ENCODE data around the gene CLDN34. TPM values are rescaled to one million over a fixed set of nuclear protein-coding genes. Genes with fewer than 3 reads are reported as not detected.

The CLDN34 gene
- total and polyA plus RNA-seq, 2 donors (not counting 1 experiment from before 2014, with no cell fraction given), result not detected

DNA sequence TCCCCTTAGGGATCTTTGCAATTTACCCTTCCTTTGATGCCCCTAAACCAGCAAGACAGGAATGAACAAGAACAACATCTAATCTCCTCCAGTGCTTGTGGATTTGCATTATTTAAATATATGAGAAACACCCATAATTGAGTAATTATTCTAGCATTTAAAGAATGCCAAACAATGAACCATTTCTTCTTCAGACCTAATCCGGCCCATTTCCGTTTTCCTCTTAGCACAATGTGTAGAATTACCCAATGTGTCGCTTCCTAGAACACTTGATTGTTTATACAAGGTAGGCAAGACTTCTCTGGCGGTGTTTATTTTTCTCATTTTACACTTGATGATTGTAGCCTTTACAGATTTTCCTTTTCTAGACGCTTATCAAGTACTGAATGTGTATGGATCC is 43.5 kb downstream of the CLDN34 start:
- H3K27ac Mint-ChIP-seq, result peak overlapping the region; percentile 90
- CTCF ChIA-PET, result interaction anchor here (0.9 to 2.6 kb wide), 6 partner anchors 13 to 131 kb away, joined by 3 to 22 read pairs (median 6); no protein-coding TSS in a partner anchor
- H3K27me3 Mint-ChIP-seq, result no peaks in the 10 kb centered on the region
- Histone ChIP-seq H3K4me1 (ENCODE audit: control insufficient read depth in 2 of 2, insufficient read depth in 2 of 2, low read length in 2 of 2) (peaks cover 21 to 29% of the 10 kb centered on the region in 2 donors), H2AFZ (ENCODE audit: insufficient read depth, low read depth, low read length, poor library complexity, severe bottlenecking) (no peak overlapping the region), H4K20me1 (ENCODE audit: control insufficient read depth, insufficient read depth, low read length, poor library complexity, severe bottlenecking) (no peaks in the 10 kb centered on the region), H3K27ac (ENCODE audit: low read length in 2 of 2) (peak overlapping the region; percentile 31 to 32), H3K9ac (ENCODE audit: low read length) (no peak overlapping the region), H3K27me3 (replicated peaks in 1 of 4; ENCODE audit: control extremely low read depth in 1 of 4, control insufficient read depth in 3 of 4, insufficient read depth in 4 of 4, low read length in 3 of 4) (no peaks in the 10 kb centered on the region), H3K4me3 (ENCODE audit: control extremely low read depth in 1 of 5, extremely low read depth in 1 of 5, insufficient read depth in 1 of 5, low read depth in 2 of 5, low read length in 4 of 5) (peak overlapping the region in 1 of 5 experiments; percentile 7), H3K9me3 (ENCODE audit: control extremely low read depth in 1 of 3, control insufficient read depth in 2 of 3, insufficient read depth in 1 of 3, low read length in 2 of 3) (peaks cover 0 to 3% (median 0%) of the 10 kb centered on the region in 3 donors), H3K79me2 (ENCODE audit: control insufficient read depth, insufficient read depth, low read length) (no peaks in the 10 kb centered on the region), H3K36me3 (replicated peaks in 1 of 2; ENCODE audit: control extremely low read depth in 1 of 2, control insufficient read depth in 1 of 2, extremely low read depth in 1 of 2, insufficient read depth in 2 of 2, low read length in 1 of 2) (no peaks in the 10 kb centered on the region), H3K4me2 (replicated peaks; ENCODE audit: low read depth, low read length, poor library complexity, severe bottlenecking) (peak overlapping the region; percentile 47)
- H3K4me1 Mint-ChIP-seq, result peaks cover 32% of the 10 kb centered on the region
- no CpG with 5 or more reads among the region's 5 CpGs for WGBS (ENCODE audit: insufficient coverage)
- no peak for DNase-seq
- intact Hi-C loops (cut with micrococcal nuclease), result no loop called here
- no peak for TF ChIP-seq EZH2 (IDR thresholded peaks at IDR 0.05; ENCODE audit: borderline replicate concordance, insufficient read depth, low read depth, low read length, poor library complexity, severe bottlenecking)
- TF ChIP-seq, protein P1, sequence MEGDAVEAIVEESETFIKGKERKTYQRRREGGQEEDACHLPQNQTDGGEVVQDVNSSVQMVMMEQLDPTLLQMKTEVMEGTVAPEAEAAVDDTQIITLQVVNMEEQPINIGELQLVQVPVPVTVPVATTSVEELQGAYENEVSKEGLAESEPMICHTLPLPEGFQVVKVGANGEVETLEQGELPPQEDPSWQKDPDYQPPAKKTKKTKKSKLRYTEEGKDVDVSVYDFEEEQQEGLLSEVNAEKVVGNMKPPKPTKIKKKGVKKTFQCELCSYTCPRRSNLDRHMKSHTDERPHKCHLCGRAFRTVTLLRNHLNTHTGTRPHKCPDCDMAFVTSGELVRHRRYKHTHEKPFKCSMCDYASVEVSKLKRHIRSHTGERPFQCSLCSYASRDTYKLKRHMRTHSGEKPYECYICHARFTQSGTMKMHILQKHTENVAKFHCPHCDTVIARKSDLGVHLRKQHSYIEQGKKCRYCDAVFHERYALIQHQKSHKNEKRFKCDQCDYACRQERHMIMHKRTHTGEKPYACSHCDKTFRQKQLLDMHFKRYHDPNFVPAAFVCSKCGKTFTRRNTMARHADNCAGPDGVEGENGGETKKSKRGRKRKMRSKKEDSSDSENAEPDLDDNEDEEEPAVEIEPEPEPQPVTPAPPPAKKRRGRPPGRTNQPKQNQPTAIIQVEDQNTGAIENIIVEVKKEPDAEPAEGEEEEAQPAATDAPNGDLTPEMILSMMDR (IDR thresholded peaks at IDR 0.05), result no peak
- peak overlapping the region; percentile 66 for H3K4me3 Mint-ChIP-seq
- POLR2A ChIA-PET, result interaction anchor here (2.8 kb wide), 1 partner anchor 101 kb away, joined by 18 read pairs; no protein-coding TSS in a partner anchor
- H3K9me3 Mint-ChIP-seq (ENCODE audit: insufficient read depth), result no peaks in the 10 kb centered on the region
- no peak for ATAC-seq (ENCODE audit: low read depth)

DNA sequence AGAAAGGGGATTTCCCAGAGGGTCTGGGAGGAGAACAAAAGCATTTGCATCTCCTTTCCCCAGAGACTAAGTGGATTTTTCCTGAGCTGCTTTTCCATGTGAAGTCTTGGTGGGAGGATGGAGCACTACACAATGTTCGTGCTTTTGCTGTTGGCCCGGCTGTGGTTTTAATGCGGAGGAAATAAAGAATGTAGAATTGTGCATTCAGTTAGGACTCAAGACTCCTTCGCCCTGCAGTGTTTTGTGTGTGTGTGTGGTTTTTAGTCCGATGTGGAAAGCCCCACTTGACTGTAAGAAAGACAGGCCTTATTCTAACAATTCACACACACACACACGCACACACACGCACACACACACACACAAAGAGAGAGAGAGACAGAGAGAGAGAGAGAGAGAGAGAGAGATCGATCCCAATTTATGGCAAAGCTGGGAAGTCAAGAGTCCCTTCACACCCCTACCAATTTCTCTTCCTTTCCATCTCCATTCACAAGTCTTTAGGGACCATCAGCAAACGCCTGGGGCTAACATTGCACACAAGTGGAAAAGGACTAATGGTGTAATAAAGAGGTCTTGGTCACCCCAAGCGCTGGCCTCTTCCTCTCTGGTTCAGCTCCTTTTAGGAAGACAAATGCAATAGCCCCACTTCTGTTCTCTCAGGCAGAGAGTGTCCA is 44.2 kb downstream of the CLDN34 start:
- Histone ChIP-seq H4K20me1 (ENCODE audit: control insufficient read depth, insufficient read depth, low read length, poor library complexity, severe bottlenecking) (peaks cover 4% of the 10 kb centered on the region), H3K36me3 (replicated peaks in 1 of 2; ENCODE audit: control extremely low read depth in 1 of 2, control insufficient read depth in 1 of 2, extremely low read depth in 1 of 2, insufficient read depth in 2 of 2, low read length in 1 of 2) (no peaks in the 10 kb centered on the region), H3K4me3 (ENCODE audit: control extremely low read depth in 1 of 5, extremely low read depth in 1 of 5, insufficient read depth in 1 of 5, low read depth in 2 of 5, low read length in 4 of 5) (peak overlapping the region in 1 of 5 experiments; percentile 7), H3K4me1 (ENCODE audit: control insufficient read depth in 2 of 2, insufficient read depth in 2 of 2, low read length in 2 of 2) (peaks cover 21 to 34% of the 10 kb centered on the region in 2 donors), H3K9ac (ENCODE audit: low read length) (no peak overlapping the region), H3K27me3 (replicated peaks in 1 of 4; ENCODE audit: control extremely low read depth in 1 of 4, control insufficient read depth in 3 of 4, insufficient read depth in 4 of 4, low read length in 3 of 4) (no peaks in the 10 kb centered on the region), H3K27ac (ENCODE audit: low read length in 2 of 2) (peak overlapping the region; percentile 31 to 40), H3K4me2 (replicated peaks; ENCODE audit: low read depth, low read length, poor library complexity, severe bottlenecking) (peak overlapping the region; percentile 47), H3K9me3 (ENCODE audit: control extremely low read depth in 1 of 3, control insufficient read depth in 2 of 3, insufficient read depth in 1 of 3, low read length in 2 of 3) (peaks cover 0 to 3% (median 0%) of the 10 kb centered on the region in 3 donors), H3K79me2 (ENCODE audit: control insufficient read depth, insufficient read depth, low read length) (peaks cover 6% of the 10 kb centered on the region), H2AFZ (ENCODE audit: insufficient read depth, low read depth, low read length, poor library complexity, severe bottlenecking) (peak overlapping the region; percentile 47)
- TF ChIP-seq EZH2 (IDR thresholded peaks at IDR 0.05; ENCODE audit: borderline replicate concordance, insufficient read depth, low read depth, low read length, poor library complexity, severe bottlenecking), result no peak
- TF ChIP-seq, protein P1 (IDR thresholded peaks at IDR 0.05), result no peak
- H3K4me3 Mint-ChIP-seq, result peak overlapping the region; percentile 66
- H3K27ac Mint-ChIP-seq, result peak overlapping the region; percentile 90
- no peaks in the 10 kb centered on the region for H3K9me3 Mint-ChIP-seq (ENCODE audit: insufficient read depth)
- H3K4me1 Mint-ChIP-seq, result peaks cover 32% of the 10 kb centered on the region
- no CpG with 5 or more reads among the region's 10 CpGs for WGBS (ENCODE audit: insufficient coverage)
- DNase-seq (peak; percentile 62), ATAC-seq (ENCODE audit: low read depth) (peak; percentile 6)
- intact Hi-C loops (cut with micrococcal nuclease), result no loop called here
- POLR2A ChIA-PET, result interaction anchor here (1.0 to 2.8 kb wide), 3 partner anchors 8 to 100 kb away, joined by 11 to 18 read pairs (median 13); no protein-coding TSS in a partner anchor
- H3K27me3 Mint-ChIP-seq, result no peaks in the 10 kb centered on the region
- CTCF ChIA-PET, result interaction anchor here (0.9 to 2.6 kb wide), 10 partner anchors 8 to 132 kb away, joined by 3 to 22 read pairs (median 6); no protein-coding TSS in a partner anchor
